Endothelial cell of umbilical vein (primary cell): Measurements from ENCODE around the gene YAP1. TPM values are rescaled to one million over a fixed set of nuclear protein-coding genes. Genes with fewer than 3 reads are reported as not detected.

Experiments used
- BruUV-seq: library from RNA; stranded (reverse); fragments of 400-500 nt; replicated peaks from 2 replicates; lab custom pipeline; 2021; lab: Mats Ljungman, UMichigan
- CTCF ChIA-PET: fragments of 300-600, 350-600 bp; sonication (Branson Sonifier 250); formaldehyde crosslinking; loops from one replicate; lab custom pipeline; 2021; ENCODE audit warnings: antibody characterized with exemption, inconsistent platforms; lab: Charles Lee
- POLR2A ChIA-PET: fragments of 300-600, 350-600 bp; sonication (Branson Sonifier 250); formaldehyde crosslinking; loops from one replicate; lab custom pipeline; 2021; ENCODE audit warnings: antibody characterized with exemption, inconsistent platforms; lab: Charles Lee
- DNase-seq: peaks from one replicate; pipeline ENCODE4 v3.0.0-alpha.2; 2011; ENCODE audit warnings: low read depth, low spot score
- FAIRE-seq: peaks from 2 replicates; lab custom pipeline; 2011; peaks lifted over from hg19 to GRCh38; lab: Jason Lieb, UNC
- H2AFZ ChIP-seq: 2 replicates; pipeline ENCODE4 v1.6.0; 2012; ENCODE audit warnings: low read depth, low read length, control low read depth, inconsistent platforms
- H3K27ac ChIP-seq: 2 replicates; pipeline ENCODE4 v1.5.1; 2011; ENCODE audit warnings: low read depth, mild to moderate bottlenecking, control low read depth, low read length, moderate library complexity; ENCODE audit not compliant: insufficient read depth
- H3K27me3 ChIP-seq, 2 experiments: 2 replicates each; pipeline versions ENCODE4 v1.6.0 to v1.6.1; 2011; ENCODE audit warnings: low read length in 2 of 2, mixed read lengths in 1 of 2; ENCODE audit not compliant: control insufficient read depth in 2 of 2, insufficient read depth in 2 of 2
- H3K36me3 ChIP-seq, 2 experiments: 2 replicates in 1 of 2; 3 replicates in 1 of 2; pipeline ENCODE4 v1.5.1; 2011; ENCODE audit warnings: low read length in 2 of 2, mild to moderate bottlenecking in 1 of 2, moderate library complexity in 1 of 2; ENCODE audit not compliant: control insufficient read depth in 2 of 2, insufficient read depth in 2 of 2; ENCODE audit errors: extremely low read depth in 1 of 2
- H3K4me1 ChIP-seq: 3 replicates; pipeline ENCODE4 v1.5.1; 2011; ENCODE audit warnings: mild to moderate bottlenecking, low read length; ENCODE audit not compliant: control insufficient read depth, insufficient read depth; ENCODE audit errors: extremely low read depth
- H3K4me2 ChIP-seq: 2 replicates; pipeline ENCODE4 v1.6.1; 2011; ENCODE audit warnings: low read length, control low read depth, mixed read lengths; ENCODE audit not compliant: insufficient read depth
- H3K4me3 ChIP-seq, 3 experiments: fragments of 200-600 bp in 1 of 3; sonication (generic), shearing (Covaris generic) in 1 of 3; replicated peaks in 1 of 3; 2 replicates each; pipeline ENCODE4 v1.5.1; 2011 to 2016; ENCODE audit warnings: control low read depth in 3 of 3, low read length in 3 of 3, mild to moderate bottlenecking in 2 of 3, inconsistent platforms in 1 of 3, low read depth in 1 of 3, moderate library complexity in 1 of 3; ENCODE audit not compliant: insufficient read depth in 1 of 3
- H3K79me2 ChIP-seq: 2 replicates; pipeline ENCODE4 v1.6.0; 2012; ENCODE audit warnings: low read length, inconsistent platforms; ENCODE audit not compliant: control insufficient read depth, insufficient read depth
- H3K9ac ChIP-seq: replicated peaks from 2 replicates; pipeline ENCODE3; 2011; ENCODE audit warnings: low read length, control low read depth; ENCODE audit not compliant: insufficient read depth; ENCODE audit errors: extremely low read depth
- H3K9me1 ChIP-seq: replicated peaks from 3 replicates; pipeline ENCODE4 v1.6.0; 2011; ENCODE audit warnings: mild to moderate bottlenecking, low read length; ENCODE audit not compliant: control insufficient read depth, insufficient read depth; ENCODE audit errors: extremely low read depth
- H3K9me3 ChIP-seq: replicated peaks from 2 replicates; pipeline ENCODE4 v1.5.1; 2012; ENCODE audit warnings: low read length, inconsistent platforms; ENCODE audit not compliant: control insufficient read depth, insufficient read depth
- H4K20me1 ChIP-seq: replicated peaks from 2 replicates; pipeline ENCODE3; 2011; ENCODE audit warnings: mild to moderate bottlenecking, low read length; ENCODE audit not compliant: control insufficient read depth, insufficient read depth; ENCODE audit errors: extremely low read depth
- EZH2 ChIP-seq: IDR thresholded peaks from 2 replicates; pipeline ENCODE4 v1.6.1; 2012; ENCODE audit warnings: borderline replicate concordance, low read depth, mild to moderate bottlenecking, moderate library complexity, low read length, inconsistent platforms; ENCODE audit not compliant: severe bottlenecking
- FOS ChIP-seq: IDR thresholded peaks from 2 replicates; pipeline ENCODE4 v1.6.1; 2011; ENCODE audit warnings: mild to moderate bottlenecking, low read length, moderate library complexity, borderline replicate concordance; ENCODE audit not compliant: insufficient read depth
- GATA2 ChIP-seq: IDR thresholded peaks from 2 replicates; pipeline ENCODE4 v1.7.0; 2011; ENCODE audit warnings: low read depth, mild to moderate bottlenecking, moderate library complexity, mixed read lengths, low read length; ENCODE audit not compliant: insufficient read length, insufficient read depth
- JUN ChIP-seq: IDR thresholded peaks from 2 replicates; pipeline ENCODE4 v1.6.1; 2011; ENCODE audit warnings: borderline replicate concordance, low read depth; ENCODE audit not compliant: insufficient read length, insufficient read depth
- MYC ChIP-seq: IDR thresholded peaks from one replicate; pipeline ENCODE4 v1.6.1; 2011; ENCODE audit warnings: mild to moderate bottlenecking, low read depth, low read length
- POLR2A ChIP-seq: IDR thresholded peaks from 2 replicates; pipeline ENCODE4 v1.6.1; 2012; ENCODE audit warnings: low read depth, mild to moderate bottlenecking, control low read depth, low read length
- POLR2AphosphoS5 ChIP-seq: IDR thresholded peaks from 2 replicates; pipeline ENCODE4 v1.6.1; 2012; ENCODE audit warnings: low read depth, mild to moderate bottlenecking, control low read depth, low read length, moderate library complexity; ENCODE audit not compliant: insufficient read depth
- dilution Hi-C: fragments of 300-500 bp; cut with MboI; formaldehyde crosslinking; loops from one replicate; pipeline ENCODE4 v1.15.0; 2019; ENCODE audit warnings: low sequenced_read_pairs; ENCODE audit not compliant: extremely low pct_ligation_motif_present
- intact Hi-C: fragments of 100-400 bp; cut with micrococcal nuclease; formaldehyde crosslinking; loops from one replicate; pipeline ENCODE4 v1.10.0; 2022
- polyA plus RNA-seq, 4 experiments: library from polyadenylated mRNA; depleted of rRNA in 3 of 4; stranded (reverse) in 3 of 4; unstranded in 1 of 4; fragments of >200 nt; gene quantifications; 2 replicates each; pipeline versions ENCODE4 v1.2.1 to v1.2.3, GENCODE V29; 2011 to 2012; ENCODE audit warnings: missing spikeins in 1 of 4
- total RNA-seq: library from RNA; stranded (reverse); gene quantifications from 2 replicates; pipeline ENCODE4 v1.2.3, GENCODE V29; 2021
- TF ChIP-seq, protein P1 (sequence below), 2 donors: IDR thresholded peaks; 1 replicate in 1 of 2; 2 replicates in 1 of 2; pipeline ENCODE4 v1.5.1; 2011; ENCODE audit warnings: low read length in 2 of 2, mild to moderate bottlenecking in 2 of 2, moderate library complexity in 2 of 2, control low read depth in 1 of 2, inconsistent platforms in 1 of 2, low read depth in 1 of 2; ENCODE audit not compliant: insufficient read depth in 1 of 2; ENCODE audit errors: extremely low read depth in 1 of 2
- TF ChIP-seq, protein P2 (sequence below): IDR thresholded peaks from 2 replicates; pipeline ENCODE4 v1.6.1; 2011; ENCODE audit not compliant: insufficient read depth, insufficient read length

Gene YAP1
- total and polyA plus RNA-seq, 2 donors (not counting 3 experiments of a cell fraction or from before 2014, with no cell fraction given), result 32.6 to 48.9 TPM

- H4K20me1 ChIP-seq, result no peaks in the 10 kb centered on the region
- H3K4me3 ChIP-seq, result no peak overlapping the region
- no peaks in the 10 kb centered on the region for H3K27me3 ChIP-seq
- peaks cover 0 to 2% of the 10 kb centered on the region in 2 experiments for H3K36me3 ChIP-seq
- TF ChIP-seq EZH2, result no peak
- TF ChIP-seq JUN, result no peak
- TF ChIP-seq, protein P1, sequence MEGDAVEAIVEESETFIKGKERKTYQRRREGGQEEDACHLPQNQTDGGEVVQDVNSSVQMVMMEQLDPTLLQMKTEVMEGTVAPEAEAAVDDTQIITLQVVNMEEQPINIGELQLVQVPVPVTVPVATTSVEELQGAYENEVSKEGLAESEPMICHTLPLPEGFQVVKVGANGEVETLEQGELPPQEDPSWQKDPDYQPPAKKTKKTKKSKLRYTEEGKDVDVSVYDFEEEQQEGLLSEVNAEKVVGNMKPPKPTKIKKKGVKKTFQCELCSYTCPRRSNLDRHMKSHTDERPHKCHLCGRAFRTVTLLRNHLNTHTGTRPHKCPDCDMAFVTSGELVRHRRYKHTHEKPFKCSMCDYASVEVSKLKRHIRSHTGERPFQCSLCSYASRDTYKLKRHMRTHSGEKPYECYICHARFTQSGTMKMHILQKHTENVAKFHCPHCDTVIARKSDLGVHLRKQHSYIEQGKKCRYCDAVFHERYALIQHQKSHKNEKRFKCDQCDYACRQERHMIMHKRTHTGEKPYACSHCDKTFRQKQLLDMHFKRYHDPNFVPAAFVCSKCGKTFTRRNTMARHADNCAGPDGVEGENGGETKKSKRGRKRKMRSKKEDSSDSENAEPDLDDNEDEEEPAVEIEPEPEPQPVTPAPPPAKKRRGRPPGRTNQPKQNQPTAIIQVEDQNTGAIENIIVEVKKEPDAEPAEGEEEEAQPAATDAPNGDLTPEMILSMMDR (IDR thresholded peaks at IDR 0.05; ENCODE audit: extremely low read depth in 1 of 2, insufficient read depth in 1 of 2, low read depth in 1 of 2, low read length in 2 of 2), result no peak
- TF ChIP-seq POLR2AphosphoS5, result no peak
- TF ChIP-seq, protein P2, sequence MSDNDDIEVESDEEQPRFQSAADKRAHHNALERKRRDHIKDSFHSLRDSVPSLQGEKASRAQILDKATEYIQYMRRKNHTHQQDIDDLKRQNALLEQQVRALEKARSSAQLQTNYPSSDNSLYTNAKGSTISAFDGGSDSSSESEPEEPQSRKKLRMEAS, result no peak
- no peak for TF ChIP-seq GATA2
- no peak for TF ChIP-seq POLR2A
- TF ChIP-seq MYC, result no peak
- TF ChIP-seq FOS, result no peak
- ChIA-PET POLR2A (interaction anchor here (2.0 kb wide), 1 partner anchor 8 kb away, joined by 5 read pairs; no protein-coding TSS in a partner anchor), CTCF (interaction anchor here (1.3 kb wide), 1 partner anchor 34 kb away, joined by 3 read pairs; no protein-coding TSS in a partner anchor)
- no peaks in the 10 kb centered on the region for H3K9me3 ChIP-seq
- FAIRE-seq, result no peak
- H3K4me2 ChIP-seq, result no peak overlapping the region
- no peak overlapping the region for H2AFZ ChIP-seq
- intact Hi-C loops (loop anchor here (1.0 kb wide), 1 partner anchor 12 kb away; no protein-coding TSS in a partner anchor), dilution Hi-C loops (no loop called here)
- H3K9ac ChIP-seq, result no peak overlapping the region
- H3K9me1 ChIP-seq, result no peaks in the 10 kb centered on the region
- no TSS peak for BruUV-seq
- no peak for DNase-seq
- H3K79me2 ChIP-seq, result no peaks in the 10 kb centered on the region
- no peaks in the 10 kb centered on the region for H3K4me1 ChIP-seq
- H3K27ac ChIP-seq, result no peak overlapping the region
Observed at GRCh38 chr11:102234779-102235439, 124.7 kb downstream of the YAP1 start.
